HepG2 (cell line): ENCODE results near the gene ZBTB26. TPM values are rescaled to one million over a fixed set of nuclear protein-coding genes. Genes with fewer than 3 reads are reported as not detected.
A peak's percentile ranks its signal among the peaks of the same experiment; 100 is the strongest.

Experiments used
- FLYWCH1 ChIP-seq: sonication (generic); formaldehyde crosslinking; IDR thresholded peaks from 2 replicates; pipeline ENCODE4 v1.8.1; 2023; ENCODE audit warnings: mild to moderate bottlenecking, missing genetic modification reagents
- FOXA1 ChIP-seq, 2 experiments: fragments of 450-650 bp in 1 of 2; sonication (generic) in 1 of 2; formaldehyde crosslinking in 1 of 2; IDR thresholded peaks; 2 replicates each; pipeline versions ENCODE4 v1.4.0 to v1.6.1; 2016 to 2020; ENCODE audit warnings: missing genetic modification reagents in 1 of 2
- MAZ ChIP-seq, 2 experiments: sonication (generic) in 1 of 2; formaldehyde crosslinking in 1 of 2; IDR thresholded peaks; 2 replicates each; pipeline versions ENCODE4 v1.5.0 to v1.6.1; 2012 to 2020; ENCODE audit warnings: low read depth in 2 of 2, mild to moderate bottlenecking in 2 of 2, borderline replicate concordance in 1 of 2, improper control_type of control experiment in 1 of 2, low read length in 1 of 2, missing genetic modification reagents in 1 of 2, moderate library complexity in 1 of 2
- NR2F6 ChIP-seq, 2 experiments: IDR thresholded peaks; 2 replicates each; pipeline ENCODE4 v1.6.1; 2016; ENCODE audit warnings: antibody characterized with exemption in 1 of 2, mild to moderate bottlenecking in 1 of 2
- TGIF2 ChIP-seq: IDR thresholded peaks from 2 replicates; pipeline ENCODE4 v1.6.1; 2016; ENCODE audit warnings: control low read depth, missing compliant biosample characterization
- ZBTB8A ChIP-seq: sonication (generic); formaldehyde crosslinking; IDR thresholded peaks from 2 replicates; pipeline ENCODE4 v1.4.0; 2020; ENCODE audit warnings: mild to moderate bottlenecking, low read depth, missing genetic modification reagents, borderline replicate concordance
- ZFP62 ChIP-seq: sonication (generic); formaldehyde crosslinking; IDR thresholded peaks from 2 replicates; pipeline ENCODE4 v1.4.0; 2020; ENCODE audit warnings: missing genetic modification reagents
- ZNF101 ChIP-seq: sonication (generic); formaldehyde crosslinking; IDR thresholded peaks from 2 replicates; pipeline ENCODE4 v1.4.0; 2020; ENCODE audit warnings: mild to moderate bottlenecking, low read depth, missing genetic modification reagents, borderline replicate concordance
- ZNF34 ChIP-seq: sonication (generic); formaldehyde crosslinking; IDR thresholded peaks from 2 replicates; pipeline ENCODE4 v1.4.0; 2020; ENCODE audit warnings: mild to moderate bottlenecking, missing genetic modification reagents, borderline replicate concordance
- ZNF547 ChIP-seq: sonication (generic); formaldehyde crosslinking; IDR thresholded peaks from 2 replicates; pipeline ENCODE4 v1.5.1; 2020; ENCODE audit warnings: mild to moderate bottlenecking, missing genetic modification reagents
- polyA plus RNA-seq, 8 experiments: library from polyadenylated mRNA; depleted of rRNA in 3 of 8; stranded (reverse) in 7 of 8; unstranded in 1 of 8; fragments of >200 nt; fragmentation: Illumina TruSeq in 4 of 8; extraction: Trizol in 4 of 8; gene quantifications; 2 replicates each; pipeline versions ENCODE4 v1.2.1 to v1.2.3, GENCODE V29; 2011 to 2016; ENCODE audit warnings: low read depth in 4 of 8, missing spikeins in 1 of 8, mixed read lengths in 1 of 8; ENCODE audit not compliant: insufficient read depth in 1 of 8
- total RNA-seq, 5 experiments: library from RNA; depleted of rRNA; stranded (reverse); fragments of >200 nt; fragmentation: Illumina TruSeq; extraction: Trizol; gene quantifications; 2 replicates each; pipeline ENCODE4 v1.2.3, GENCODE V29; 2016; ENCODE audit warnings: low read depth in 1 of 5
- TF ChIP-seq, protein P1 (sequence below): sonication (generic); formaldehyde crosslinking; IDR thresholded peaks from 2 replicates; pipeline ENCODE4 v1.5.0; 2020; ENCODE audit warnings: mild to moderate bottlenecking, missing genetic modification reagents, borderline replicate concordance
- TF ChIP-seq, protein P2 (sequence below): sonication (generic); formaldehyde crosslinking; IDR thresholded peaks from 2 replicates; pipeline ENCODE4 v1.4.0; 2020; ENCODE audit warnings: mild to moderate bottlenecking, missing genetic modification reagents
- TF ChIP-seq, protein P3 (sequence below): sonication (generic); formaldehyde crosslinking; IDR thresholded peaks from 2 replicates; pipeline ENCODE4 v1.8.0; 2022; ENCODE audit warnings: low read depth, missing genetic modification reagents
- TF ChIP-seq, protein P4 (sequence below): sonication (generic); formaldehyde crosslinking; conservative IDR thresholded peaks from 2 replicates; pipeline ENCODE4 v1.4.0; 2020; ENCODE audit warnings: missing genetic modification reagents

The ZBTB26 gene
- total and polyA plus RNA-seq, 2 of the 13 experiments (the other 11 are each of a cell fraction or from before 2014, with no cell fraction given): 4.5 to 8.6 TPM

DNA sequence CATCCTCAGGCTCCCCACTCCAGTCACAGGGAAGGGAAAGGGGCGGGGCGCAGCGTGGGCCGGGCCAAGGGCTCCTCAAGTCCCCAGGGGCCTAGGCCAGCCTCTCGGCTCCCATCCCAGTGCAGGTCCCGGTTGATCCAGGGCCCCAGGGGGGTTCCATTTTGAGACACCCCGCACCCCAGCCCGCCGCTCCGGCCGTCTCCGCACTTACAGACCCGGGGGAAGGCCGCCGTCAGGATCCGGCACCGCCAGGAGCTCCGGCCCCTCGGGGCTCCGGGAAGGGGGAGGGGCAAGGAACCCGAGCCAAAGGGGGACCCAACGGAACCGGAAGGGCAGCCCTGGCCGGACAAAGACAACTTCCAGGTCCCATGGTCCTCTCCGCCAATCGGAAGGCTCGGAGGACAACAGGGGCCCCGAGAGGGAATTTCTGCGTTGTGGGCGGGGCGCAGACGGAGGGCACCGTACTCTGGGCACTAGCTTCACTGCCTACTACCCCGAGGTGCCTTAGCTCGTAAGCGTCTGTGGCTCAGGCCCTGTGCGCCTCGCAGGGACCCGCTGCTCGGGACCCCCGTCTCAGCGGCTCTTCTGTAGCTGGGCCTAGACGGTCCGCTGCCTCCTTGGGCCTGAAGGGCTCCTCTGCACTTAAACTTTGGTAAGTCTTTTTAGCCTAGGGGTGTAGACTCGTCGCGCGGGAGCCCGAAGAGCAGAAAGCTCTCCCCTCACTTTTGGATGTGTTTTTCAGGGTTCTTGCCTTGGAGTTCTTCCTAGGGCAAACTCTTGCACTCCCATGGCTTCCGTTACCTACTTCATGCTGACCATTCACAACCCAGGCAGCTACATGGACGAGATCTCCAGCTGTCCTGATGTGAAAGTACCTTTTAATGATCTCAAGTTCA is at the start of gene ZBTB26 (continued):
- TF ChIP-seq, protein P1, sequence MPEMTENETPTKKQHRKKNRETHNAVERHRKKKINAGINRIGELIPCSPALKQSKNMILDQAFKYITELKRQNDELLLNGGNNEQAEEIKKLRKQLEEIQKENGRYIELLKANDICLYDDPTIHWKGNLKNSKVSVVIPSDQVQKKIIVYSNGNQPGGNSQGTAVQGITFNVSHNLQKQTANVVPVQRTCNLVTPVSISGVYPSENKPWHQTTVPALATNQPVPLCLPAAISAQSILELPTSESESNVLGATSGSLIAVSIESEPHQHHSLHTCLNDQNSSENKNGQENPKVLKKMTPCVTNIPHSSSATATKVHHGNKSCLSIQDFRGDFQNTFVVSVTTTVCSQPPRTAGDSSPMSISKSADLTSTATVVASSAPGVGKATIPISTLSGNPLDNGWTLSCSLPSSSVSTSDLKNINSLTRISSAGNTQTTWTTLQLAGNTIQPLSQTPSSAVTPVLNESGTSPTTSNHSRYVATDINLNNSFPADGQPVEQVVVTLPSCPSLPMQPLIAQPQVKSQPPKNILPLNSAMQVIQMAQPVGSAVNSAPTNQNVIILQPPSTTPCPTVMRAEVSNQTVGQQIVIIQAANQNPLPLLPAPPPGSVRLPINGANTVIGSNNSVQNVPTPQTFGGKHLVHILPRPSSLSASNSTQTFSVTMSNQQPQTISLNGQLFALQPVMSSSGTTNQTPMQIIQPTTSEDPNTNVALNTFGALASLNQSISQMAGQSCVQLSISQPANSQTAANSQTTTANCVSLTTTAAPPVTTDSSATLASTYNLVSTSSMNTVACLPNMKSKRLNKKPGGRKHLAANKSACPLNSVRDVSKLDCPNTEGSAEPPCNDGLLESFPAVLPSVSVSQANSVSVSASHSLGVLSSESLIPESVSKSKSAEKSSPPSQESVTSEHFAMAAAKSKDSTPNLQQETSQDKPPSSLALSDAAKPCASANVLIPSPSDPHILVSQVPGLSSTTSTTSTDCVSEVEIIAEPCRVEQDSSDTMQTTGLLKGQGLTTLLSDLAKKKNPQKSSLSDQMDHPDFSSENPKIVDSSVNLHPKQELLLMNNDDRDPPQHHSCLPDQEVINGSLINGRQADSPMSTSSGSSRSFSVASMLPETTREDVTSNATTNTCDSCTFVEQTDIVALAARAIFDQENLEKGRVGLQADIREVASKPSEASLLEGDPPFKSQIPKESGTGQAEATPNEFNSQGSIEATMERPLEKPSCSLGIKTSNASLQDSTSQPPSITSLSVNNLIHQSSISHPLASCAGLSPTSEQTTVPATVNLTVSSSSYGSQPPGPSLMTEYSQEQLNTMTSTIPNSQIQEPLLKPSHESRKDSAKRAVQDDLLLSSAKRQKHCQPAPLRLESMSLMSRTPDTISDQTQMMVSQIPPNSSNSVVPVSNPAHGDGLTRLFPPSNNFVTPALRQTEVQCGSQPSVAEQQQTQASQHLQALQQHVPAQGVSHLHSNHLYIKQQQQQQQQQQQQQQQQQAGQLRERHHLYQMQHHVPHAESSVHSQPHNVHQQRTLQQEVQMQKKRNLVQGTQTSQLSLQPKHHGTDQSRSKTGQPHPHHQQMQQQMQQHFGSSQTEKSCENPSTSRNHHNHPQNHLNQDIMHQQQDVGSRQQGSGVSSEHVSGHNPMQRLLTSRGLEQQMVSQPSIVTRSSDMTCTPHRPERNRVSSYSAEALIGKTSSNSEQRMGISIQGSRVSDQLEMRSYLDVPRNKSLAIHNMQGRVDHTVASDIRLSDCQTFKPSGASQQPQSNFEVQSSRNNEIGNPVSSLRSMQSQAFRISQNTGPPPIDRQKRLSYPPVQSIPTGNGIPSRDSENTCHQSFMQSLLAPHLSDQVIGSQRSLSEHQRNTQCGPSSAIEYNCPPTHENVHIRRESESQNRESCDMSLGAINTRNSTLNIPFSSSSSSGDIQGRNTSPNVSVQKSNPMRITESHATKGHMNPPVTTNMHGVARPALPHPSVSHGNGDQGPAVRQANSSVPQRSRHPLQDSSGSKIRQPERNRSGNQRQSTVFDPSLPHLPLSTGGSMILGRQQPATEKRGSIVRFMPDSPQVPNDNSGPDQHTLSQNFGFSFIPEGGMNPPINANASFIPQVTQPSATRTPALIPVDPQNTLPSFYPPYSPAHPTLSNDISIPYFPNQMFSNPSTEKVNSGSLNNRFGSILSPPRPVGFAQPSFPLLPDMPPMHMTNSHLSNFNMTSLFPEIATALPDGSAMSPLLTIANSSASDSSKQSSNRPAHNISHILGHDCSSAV (CRISPR knock-in tag): no peak
- TF ChIP-seq, protein P2, sequence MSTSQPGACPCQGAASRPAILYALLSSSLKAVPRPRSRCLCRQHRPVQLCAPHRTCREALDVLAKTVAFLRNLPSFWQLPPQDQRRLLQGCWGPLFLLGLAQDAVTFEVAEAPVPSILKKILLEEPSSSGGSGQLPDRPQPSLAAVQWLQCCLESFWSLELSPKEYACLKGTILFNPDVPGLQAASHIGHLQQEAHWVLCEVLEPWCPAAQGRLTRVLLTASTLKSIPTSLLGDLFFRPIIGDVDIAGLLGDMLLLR (CRISPR knock-in tag): no peak
- peak; percentile 66; the same call in 1 of the 2 replicates for TF ChIP-seq MAZ (IDR thresholded peaks at IDR 0.05; ENCODE audit: borderline replicate concordance, low read depth, low read length)
- TF ChIP-seq MAZ (CRISPR knock-in tag; IDR thresholded peaks at IDR 0.05; ENCODE audit: low read depth): peak; percentile 80
- no peak for TF ChIP-seq ZFP62 (CRISPR knock-in tag)
- no peak for TF ChIP-seq FOXA1 (IDR thresholded peaks at IDR 0.05)
- TF ChIP-seq FOXA1 (CRISPR knock-in tag; IDR thresholded peaks at IDR 0.05): peak; percentile 36; the same call in 1 of the 2 replicates
- no peak for TF ChIP-seq NR2F6 (IDR thresholded peaks at IDR 0.05)
- peak; percentile 50 for TF ChIP-seq NR2F6 (CRISPR knock-in tag; IDR thresholded peaks at IDR 0.05)
- no peak for TF ChIP-seq TGIF2
- TF ChIP-seq ZBTB8A (CRISPR knock-in tag): no peak
- TF ChIP-seq ZNF101 (CRISPR knock-in tag): no peak
- TF ChIP-seq ZNF34 (CRISPR knock-in tag): no peak
- TF ChIP-seq, protein P3, sequence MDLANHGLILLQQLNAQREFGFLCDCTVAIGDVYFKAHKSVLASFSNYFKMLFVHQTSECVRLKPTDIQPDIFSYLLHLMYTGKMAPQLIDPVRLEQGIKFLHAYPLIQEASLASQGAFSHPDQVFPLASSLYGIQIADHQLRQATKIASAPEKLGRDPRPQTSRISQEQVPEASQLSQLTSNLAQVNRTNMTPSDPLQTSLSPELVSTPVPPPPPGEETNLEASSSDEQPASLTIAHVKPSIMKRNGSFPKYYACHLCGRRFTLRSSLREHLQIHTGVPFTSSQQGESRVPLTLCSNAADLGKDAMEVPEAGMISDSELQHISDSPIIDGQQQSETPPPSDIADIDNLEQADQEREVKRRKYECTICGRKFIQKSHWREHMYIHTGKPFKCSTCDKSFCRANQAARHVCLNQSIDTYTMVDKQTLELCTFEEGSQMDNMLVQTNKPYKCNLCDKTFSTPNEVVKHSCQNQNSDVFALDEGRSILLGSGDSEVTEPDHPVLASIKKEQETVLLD (CRISPR knock-in tag): peak; percentile 57; the same call in 1 of the 2 replicates
- TF ChIP-seq ZNF547: peak; percentile 82
- TF ChIP-seq FLYWCH1 (CRISPR knock-in tag): no peak
- TF ChIP-seq, protein P4, sequence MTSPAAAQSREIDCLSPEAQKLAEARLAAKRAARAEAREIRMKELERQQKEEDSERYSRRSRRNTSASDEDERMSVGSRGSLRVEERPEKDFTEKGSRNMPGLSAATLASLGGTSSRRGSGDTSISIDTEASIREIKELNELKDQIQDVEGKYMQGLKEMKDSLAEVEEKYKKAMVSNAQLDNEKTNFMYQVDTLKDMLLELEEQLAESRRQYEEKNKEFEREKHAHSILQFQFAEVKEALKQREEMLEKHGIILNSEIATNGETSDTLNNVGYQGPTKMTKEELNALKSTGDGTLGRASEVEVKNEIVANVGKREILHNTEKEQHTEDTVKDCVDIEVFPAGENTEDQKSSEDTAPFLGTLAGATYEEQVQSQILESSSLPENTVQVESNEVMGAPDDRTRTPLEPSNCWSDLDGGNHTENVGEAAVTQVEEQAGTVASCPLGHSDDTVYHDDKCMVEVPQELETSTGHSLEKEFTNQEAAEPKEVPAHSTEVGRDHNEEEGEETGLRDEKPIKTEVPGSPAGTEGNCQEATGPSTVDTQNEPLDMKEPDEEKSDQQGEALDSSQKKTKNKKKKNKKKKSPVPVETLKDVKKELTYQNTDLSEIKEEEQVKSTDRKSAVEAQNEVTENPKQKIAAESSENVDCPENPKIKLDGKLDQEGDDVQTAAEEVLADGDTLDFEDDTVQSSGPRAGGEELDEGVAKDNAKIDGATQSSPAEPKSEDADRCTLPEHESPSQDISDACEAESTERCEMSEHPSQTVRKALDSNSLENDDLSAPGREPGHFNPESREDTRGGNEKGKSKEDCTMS (CRISPR knock-in tag): no peak
